Non-pigmented ciliary epithelial cell (primary cell): ENCODE data around the gene ATXN10.

Experiments used
- DNase-seq: peaks from one replicate; pipeline ENCODE4 v3.0.0-alpha.2; 2010; ENCODE audit warnings: low read depth

Gene ATXN10

DNA sequence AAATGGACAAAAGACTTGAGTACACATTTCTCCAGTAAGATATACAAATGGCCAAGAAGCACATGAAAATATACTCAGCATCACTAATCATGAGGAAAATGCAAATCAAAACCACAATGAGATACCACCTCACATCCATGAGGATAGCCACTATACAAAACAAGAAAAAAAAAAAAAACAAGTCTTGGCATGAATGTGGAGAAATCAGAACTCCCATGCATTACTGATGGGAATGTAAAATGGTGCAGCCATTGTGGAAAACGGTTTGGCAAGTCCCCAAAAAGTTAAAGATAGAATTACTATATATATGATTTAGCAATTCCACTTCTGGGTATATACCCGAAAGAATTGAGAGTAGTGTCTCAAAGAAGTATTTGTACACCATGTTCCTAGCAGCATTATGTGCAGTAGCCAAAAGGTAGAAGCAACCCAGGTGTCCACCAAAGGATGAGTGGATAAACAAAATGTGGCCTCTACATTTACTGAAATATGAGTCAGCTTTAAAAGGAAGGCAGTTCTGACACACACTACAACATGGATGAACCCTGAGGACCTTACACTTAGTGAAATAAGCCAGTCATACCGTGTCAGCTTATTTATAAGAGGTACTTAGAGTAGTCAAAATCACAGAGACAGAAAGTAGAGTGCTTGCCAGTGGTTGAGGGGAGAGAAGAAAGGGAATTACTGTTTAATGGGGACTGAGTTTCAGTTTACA is 159.1 kb downstream of the ATXN10 start:
- peak; percentile 19 for DNase-seq

DNA sequence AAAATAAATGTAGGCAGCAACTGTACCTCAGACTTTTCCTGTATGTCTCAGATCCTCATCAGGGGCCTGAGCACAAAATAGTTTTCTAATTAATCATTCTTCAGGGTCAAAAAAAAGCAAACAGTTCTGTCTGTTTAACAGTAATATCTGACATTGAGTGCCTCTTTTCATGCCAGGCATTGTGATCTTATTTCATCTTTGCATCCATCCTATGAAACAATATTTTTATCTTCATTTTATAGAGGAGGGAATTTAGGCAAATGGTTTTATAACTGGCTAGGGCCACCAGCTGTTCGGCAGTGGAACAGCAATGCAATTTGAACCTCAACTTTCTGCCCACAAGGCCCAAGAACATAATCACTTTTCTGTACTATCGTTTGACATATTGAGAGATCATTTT is 159.8 kb downstream of the ATXN10 start:
- DNase-seq, result no peak

DNA sequence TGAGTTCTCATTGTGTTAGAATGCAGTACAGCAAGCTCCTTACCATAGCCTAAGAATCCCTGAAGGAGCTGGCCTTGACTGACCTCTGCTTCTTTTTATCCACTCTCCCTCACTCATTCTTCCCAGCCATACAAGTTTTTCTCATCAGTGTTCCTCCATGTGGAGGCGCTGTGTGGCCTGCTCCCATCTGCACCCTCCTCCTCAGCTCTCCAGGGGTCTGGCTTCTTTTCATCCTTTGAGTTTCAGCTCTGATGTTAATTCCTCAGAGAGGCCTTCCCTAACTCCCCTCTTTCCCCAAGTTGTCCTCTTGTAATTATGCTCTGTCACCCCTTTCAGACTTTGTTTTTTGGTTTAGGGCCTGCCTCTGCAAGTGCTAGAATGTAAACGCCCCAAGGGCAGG is 160.5 kb downstream of the ATXN10 start:
- DNase-seq, result no peak

DNA sequence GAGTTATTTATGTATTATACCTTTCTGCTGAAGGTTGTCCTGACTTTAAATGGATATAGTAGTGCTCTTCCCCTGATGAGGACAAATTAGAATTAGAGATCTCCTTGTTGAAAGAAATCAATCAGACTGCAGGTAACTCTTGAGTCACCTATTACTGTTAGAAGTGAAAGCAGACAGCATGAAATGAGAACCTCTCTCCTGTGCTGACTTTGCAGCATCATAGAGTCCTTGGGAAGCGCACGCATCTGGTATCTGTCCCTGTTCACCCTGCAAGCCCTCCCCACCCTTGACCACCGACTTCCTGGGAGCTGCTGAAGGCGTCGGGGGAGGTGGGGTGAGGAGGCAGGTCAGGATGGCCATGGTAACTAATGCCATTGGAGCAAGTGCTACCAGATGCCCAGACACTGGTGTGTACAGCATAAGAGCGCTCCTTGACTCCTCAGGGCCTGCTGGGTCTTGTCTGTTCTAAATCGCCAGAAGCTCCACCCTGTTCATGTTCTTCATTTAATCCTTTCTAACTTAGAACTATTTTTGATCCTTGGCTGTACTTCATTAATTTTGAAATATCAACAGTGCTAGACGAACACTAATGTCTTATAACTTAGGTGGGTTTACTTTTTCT is 161.4 kb downstream of the ATXN10 start:
- DNase-seq, result no peak

DNA sequence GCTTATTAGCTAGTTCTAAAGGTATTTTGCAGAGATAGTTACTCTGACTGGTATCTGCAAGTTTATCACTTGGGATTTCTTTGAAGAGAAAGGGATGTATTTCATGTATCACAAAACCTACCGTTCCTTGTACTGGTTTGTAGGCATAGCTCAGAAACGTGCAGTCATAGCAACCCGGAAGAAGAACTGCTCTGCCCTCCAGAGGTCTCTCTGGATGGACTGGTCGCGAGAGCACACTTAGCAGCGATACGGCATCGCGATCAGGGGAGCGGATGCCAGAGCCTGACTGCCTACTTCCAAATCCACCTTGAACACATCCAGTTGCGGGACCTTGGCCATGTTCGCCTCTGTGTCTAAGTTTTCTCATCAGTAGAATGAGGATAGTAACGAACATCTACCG is 162.0 kb downstream of the ATXN10 start:
- DNase-seq, result no peak

DNA sequence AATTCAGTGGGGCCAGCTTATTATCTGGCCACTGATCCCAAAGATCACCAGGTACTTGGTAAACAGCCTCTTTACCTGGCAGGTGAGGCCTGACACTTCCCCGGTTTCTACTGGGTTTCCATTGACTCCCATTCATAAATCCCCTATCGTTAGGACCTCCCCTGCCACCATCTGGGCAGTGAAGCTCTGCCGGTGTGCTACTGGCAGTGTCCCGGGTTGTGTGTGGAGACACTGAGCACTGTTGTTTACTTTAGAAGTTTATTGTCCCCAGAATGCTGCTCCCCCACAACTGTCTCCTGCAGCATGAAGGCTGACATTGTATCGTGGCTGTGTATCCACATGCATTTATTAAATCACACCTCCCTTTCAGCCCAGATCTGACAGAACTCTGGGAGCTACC is 162.6 kb downstream of the ATXN10 start:
- DNase-seq, result no peak

DNA sequence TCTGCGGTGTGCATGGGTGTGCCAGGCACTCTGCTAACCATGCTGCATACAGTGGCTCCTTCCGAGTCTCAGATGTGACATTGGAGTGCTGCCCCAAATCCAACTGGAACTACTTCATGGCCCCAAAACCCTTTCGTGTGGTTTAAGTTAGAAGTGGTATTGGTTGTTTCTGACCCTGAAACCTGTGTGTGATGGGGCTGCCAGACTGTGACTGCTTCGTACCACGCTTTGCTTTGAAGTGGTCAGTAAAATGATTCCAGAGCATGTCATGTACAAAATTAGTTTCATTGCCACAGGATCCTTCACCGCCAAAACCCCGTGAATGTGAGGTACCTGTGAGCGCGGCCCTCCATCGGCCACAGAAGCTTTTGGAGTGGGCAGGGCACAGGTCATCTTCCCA is 163.2 kb downstream of the ATXN10 start:
- DNase-seq, result no peak

DNA sequence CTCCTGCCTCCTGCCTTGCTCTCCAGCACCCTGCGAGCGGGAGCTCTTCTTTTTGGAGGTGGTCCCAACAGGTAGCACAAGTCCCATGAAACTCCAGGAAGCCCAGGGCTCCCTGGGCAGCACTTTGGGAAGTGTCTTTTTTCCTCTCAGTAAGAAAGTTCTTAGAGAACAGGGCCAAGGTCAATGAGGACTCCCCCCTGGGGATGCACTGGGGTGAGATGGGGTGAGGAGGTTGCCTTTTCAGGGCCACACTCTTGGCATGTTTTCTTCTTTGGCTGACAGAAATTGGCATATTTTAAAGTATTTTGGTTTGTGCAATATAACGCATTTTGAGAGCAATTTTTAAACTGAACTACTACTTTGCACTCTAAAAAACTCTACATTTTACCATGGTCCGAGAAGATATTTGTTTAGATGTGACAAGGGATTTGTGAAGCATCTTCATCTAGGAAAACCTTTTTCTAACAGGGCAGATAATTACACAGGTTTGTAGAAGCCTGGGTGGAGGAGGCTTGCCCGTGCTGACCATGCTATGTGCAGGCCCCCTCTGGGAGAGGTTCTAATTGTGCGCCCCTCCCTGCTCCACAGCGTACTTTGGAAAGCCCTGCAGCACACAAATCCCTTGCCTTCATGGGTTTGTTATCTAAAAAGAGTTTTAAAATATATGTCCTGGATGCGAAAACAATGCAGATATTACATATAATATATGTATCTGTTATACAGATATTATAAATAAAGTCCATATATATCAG is 165.0 kb downstream of the ATXN10 start:
- DNase-seq, result no peak

DNA sequence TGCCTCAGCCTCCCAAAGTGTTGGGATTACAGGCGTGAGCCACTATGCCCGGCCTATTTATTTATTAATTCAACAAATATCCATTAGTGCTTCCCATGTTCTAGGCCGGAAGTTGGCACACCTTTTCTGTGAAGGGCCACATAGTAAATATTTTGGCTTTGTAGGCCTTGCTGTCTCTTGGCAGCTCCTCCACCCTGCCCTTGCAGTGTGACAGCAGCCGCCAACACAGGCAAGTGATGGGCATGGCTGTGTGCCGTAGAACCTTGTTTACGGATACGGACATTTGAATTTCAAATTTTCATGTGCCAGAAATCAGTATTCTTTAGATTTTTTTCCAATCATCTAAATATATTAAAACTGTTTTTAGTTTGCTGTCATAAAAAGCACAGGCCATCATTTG is 165.9 kb downstream of the ATXN10 start:
- DNase-seq, result no peak

DNA sequence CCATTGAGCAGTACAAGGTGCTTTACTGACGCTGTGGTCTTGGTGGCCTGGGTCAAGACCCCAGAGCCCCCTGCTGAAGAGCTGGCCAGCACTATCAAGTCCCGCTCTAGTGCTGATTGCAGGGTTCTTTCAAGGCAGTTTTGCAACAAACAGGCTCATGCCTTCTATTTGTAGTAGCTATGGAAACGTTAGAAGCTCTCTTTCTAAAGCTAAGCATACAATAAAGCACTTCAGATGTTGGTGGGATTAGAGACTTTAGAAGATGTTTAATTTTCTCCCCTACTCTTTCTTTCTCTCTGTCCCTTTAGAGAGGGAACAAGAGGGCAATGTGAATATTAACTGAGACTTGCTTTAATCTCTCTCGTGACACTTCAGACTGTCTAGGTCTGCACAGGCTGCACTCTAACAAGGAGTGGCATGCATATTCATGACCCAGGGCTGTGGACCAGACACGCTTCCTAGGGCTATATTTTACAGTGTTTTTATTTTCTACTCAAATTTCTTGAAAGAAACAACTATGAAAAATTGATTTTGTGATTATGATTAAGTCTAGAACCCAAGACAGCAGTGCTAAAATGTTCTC is 166.8 kb downstream of the ATXN10 start:
- no peak for DNase-seq

DNA sequence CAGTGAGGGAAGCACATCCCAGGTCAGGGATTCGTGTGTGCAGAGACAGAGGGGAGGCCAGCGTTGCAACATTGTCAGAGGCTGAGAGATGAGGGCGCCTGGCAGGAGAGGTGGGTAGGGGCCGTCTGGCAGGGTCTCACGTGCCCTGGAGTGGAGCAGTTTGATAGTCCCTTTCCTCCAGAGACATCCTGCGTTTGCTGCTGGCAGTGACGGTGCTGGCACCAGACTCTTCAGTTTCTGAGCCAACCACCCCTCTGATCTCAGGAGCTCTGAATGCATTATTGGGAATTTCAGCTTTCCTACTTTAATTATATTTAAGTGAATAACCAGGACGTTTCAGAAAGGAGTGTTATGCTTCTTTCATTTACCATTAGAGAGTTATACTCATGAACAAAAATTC is 168.8 kb downstream of the ATXN10 start:
- no peak for DNase-seq

DNA sequence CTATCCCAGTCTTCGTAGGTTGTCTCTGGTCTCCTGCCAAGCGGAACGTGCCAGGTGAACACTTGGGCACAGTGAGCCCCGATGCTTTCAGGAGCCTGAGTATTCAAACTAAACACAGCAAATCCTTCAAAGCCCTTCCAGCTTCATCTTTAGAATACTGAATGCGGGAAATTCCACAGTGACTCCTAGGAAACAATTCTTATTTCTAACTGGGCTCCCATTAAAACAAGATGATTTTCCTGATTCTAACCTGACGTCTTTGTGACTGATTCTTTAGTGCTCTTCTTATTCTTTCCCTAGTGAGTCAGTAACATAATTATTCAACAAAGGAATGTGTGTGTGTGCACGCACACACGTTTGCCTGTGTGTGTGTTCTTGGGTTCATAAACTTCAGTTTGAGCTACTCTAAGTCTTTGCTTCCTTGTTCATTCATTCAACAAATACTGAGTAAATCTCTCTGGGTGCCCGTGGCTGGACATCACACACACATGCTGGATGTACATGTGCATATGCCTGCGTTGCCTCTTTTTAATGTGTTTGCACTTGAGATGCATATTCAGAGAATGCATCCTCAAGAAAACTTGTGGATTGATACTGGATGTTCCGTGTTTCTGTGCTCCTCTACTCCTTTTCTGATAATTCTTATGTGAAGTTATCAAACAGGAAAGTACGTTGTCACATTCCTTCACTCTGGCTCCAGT is 170.8 kb downstream of the ATXN10 start:
- peak; percentile 50 for DNase-seq

DNA sequence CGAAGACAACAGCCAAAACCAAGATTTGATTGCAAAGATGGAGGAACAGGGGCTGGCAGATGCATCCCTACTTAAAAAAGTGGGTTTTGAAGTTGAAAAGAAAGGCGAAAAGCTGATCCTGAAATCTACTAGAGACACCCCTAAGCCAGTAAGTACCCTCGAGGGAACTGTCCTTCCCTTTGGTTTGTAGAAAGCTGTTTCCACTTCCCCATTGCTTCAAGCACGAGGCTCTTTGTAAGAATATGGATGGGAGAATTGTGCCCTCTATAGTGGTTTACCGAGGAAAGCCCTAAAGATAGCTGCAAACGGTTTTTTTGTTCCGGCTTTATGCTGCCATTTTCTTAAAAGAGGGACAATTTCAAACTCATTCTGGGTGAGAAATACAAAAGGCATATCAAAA is 171.4 kb downstream of the ATXN10 start:
- no peak for DNase-seq

DNA sequence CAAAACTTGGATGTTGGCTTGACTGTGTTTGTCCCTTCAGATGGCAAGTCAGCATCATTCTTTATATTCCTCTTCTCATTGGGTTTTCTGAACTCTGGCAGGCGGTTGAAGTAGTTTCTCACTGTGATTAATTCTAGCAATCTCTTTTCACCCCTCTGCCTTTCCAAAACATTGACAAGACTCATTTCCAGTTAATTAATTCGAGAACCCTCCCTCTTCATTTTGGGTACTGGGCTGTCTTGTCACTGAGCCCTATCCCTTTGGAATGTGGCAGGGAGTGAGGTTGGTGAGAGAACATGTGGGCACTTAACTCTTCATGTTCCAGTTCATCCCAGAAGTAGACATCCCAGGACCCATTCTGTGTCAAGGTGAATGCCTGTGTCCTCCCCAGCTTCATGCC is 172.4 kb downstream of the ATXN10 start:
- no peak for DNase-seq

DNA sequence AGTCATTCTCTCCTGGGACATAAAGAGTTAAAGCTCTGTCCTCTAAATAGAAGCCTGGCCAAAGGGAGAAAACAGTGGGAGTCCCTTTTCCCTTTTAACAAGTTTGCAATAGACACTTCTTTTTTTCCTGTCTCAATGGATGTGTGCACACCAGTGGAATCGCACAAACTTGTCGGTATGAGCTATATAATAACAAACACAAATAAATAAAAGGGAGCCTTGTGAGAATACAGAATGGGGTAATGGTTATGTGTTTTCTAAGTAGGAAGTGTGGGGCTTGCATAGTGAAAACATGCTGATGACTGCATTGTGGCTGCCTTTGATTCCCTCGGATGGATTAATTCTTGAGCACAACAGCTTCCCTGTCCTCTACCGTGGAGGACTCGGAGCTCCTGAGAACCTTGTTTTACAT is 173.4 kb downstream of the ATXN10 start:
- DNase-seq, result peak; percentile 23

DNA sequence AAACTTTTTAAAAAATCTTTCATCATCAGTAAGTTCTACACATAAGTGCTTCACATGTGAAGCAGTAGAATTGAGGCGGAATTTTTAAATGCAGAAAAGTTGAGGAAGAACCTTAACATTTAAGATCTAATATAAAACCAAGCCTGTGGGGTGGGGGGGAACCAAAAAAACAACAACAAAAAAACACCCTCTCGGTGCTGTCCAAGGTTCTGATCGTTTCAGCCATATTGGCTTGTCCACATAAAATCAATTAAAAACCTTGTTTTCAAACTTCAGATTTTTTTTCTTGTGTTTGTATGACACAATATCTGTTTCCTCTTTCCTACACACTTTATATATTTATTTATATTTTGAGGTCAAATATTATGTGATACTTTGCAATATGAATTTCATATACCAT is 175.3 kb downstream of the ATXN10 start:
- DNase-seq, result no peak

DNA sequence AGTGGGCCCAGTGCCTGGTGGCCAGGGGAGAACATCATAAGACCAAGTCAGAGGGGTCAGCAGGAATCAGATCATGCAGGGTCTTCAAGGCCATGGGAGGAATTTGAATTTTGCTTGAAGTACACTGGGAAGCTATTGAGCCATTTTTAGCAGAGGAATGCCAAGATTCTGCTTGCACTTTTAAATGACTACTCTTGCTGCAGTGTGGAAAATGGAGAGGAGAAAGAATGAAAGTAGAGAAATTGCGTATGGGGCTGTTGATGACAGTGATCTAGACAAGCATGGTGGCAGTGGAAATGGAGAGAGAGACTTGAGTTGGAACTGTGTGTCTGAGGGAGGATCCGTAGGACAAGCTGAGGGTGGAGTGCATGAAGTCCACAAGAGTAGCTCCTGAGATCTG is 177.3 kb downstream of the ATXN10 start:
- DNase-seq, result no peak

DNA sequence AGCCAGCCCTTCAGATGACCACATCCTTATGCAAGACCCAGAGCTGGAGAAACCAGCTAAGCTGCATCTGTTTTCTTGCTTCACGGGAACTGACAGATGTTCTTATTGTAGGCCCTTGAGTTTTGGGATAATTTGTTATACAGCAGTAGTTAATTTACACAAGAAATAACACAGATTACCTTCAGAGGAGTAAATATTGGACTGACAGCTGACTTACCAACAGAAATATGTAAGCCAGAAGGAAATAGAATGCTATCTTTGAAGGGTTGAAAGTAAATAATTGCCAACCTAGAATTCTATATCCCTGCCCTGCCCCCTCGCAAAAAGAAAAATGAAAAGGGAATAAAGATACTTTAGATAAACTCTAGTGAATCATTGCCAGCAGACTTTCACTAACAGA is 181.2 kb downstream of the ATXN10 start:
- no peak for DNase-seq

DNA sequence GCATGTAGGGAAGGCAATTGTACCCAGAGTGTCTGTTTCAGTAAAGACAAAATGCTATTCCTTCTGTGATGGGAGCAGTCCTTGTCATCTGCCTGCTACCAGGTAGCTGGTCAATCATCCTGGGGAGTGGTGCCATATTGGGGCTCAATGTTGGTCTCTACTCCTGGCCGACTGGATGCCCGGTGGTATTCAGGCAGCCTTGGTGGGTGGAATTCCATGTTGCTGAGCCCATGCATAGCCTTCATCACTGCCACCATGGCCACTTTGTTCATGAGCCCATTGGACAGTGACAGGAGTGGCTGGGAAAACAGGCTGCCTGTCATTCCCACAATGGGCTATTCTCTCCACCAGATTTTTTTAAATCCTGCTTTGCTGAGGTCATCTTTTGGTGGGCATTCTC is 184.3 kb downstream of the ATXN10 start:
- no peak for DNase-seq

DNA sequence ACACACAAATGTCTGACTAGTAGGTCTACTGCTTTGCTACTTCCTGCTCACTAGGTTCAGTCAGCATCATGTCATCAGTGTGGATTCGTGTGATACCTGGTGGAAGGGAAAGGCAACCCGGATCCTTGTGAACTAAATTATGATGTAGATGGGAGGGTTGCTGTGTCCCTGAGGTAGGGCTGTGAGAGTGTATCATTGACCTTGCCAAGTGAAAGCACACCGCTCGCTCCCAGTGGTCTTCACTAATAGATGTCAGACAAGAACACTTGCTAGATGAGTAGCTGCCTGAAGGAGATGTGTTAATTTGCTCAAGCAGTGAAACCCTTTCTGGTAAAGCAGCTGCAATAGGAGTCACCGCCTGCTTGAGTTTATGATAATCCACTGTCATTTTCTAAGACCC is 185.9 kb downstream of the ATXN10 start:
- DNase-seq, result no peak

DNA sequence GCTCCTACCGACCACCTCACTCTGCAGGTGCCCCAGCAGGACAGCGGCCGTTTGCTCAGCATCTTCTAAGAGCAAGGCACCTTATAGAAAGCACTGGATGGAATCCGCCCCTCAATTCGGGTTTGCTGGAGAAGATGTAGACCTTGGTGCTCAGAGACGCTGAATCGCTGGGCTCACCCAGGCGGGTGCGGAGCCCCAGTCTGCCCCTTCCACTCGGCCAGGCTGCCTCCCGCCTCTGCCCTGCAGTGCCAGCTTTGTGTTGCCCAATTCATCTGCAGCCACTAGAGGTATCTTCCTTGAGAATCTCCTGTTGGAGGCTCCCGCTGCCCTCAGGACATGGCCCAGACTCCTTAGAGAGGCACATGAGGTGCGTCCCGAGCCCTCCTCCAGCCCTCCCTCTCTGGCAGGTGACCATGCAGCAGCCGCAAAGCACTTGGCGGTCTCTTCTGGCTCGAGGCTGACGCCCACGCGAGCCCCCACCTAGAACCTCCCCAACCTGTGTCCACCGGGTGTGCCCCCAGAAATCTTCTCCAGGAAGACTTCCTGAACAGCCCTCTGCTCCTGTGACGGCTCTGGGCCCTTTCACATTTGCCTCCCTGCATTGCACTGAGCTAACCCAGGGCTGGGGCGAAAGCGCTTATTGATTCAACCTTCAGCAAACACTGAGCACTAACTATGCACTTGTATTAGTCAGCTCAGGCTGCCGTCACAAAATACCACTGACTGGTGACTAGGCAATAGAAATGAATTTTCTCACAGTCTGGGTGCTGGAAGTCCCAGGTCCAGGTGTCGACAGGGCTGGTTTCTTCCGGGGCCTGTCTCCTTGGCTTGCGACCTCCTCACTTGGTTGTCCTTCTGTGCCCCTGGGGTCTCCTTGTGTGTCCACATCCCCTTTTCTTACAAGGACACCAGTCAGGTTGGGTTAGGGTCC is 187.9 kb downstream of the ATXN10 start:
- no peak for DNase-seq
